Activated naive CD8-positive, alpha-beta T cell treated with anti-CD3 and anti-CD28 coated beads, Interleukin-2, amount 10 ng/mL, durations not matched to agents 7 days and 5 days (primary cell): Measurements from ENCODE around the gene KCNK7. TPM values are rescaled to one million over a fixed set of nuclear protein-coding genes. Genes with fewer than 3 reads are reported as not detected.

ENCODE experiments used
- ATAC-seq: fragments of 150-1000 bp; cut with Tn5 transposase; one replicate; pipeline ENCODE4 v1.10.0; 2021; ENCODE audit warnings: low read depth, moderate library complexity
- POLR2A ChIA-PET: fragments of 350-600 bp; sonication (Branson Sonifier 250); formaldehyde crosslinking; loops from one replicate; lab custom pipeline; 2021; ENCODE audit warnings: antibody characterized with exemption; lab: Charles Lee
- DNase-seq: peaks from one replicate; pipeline ENCODE4 v3.0.0; 2021
- H3K27ac Mint-ChIP-seq: one replicate; pipeline ENCODE4 v1.8.0; 2022; ENCODE audit warnings: mild to moderate bottlenecking, mixed read lengths
- H3K27me3 Mint-ChIP-seq: one replicate; pipeline ENCODE4 v1.8.0; 2022; ENCODE audit warnings: mild to moderate bottlenecking, moderate library complexity, mixed read lengths
- H3K36me3 Mint-ChIP-seq: one replicate; pipeline ENCODE4 v1.8.0; 2021; ENCODE audit warnings: mild to moderate bottlenecking, mixed read lengths
- H3K4me1 Mint-ChIP-seq: one replicate; pipeline ENCODE4 v1.8.0; 2021; ENCODE audit warnings: mixed read lengths
- H3K4me3 Mint-ChIP-seq: one replicate; pipeline ENCODE4 v1.8.0; 2022; ENCODE audit warnings: mild to moderate bottlenecking, moderate library complexity, mixed read lengths
- H3K9me3 Mint-ChIP-seq: one replicate; pipeline ENCODE4 v1.8.0; 2021; ENCODE audit warnings: mixed read lengths
- total RNA-seq, 2 experiments: library from RNA; stranded (reverse); gene quantifications; one replicate each; pipeline ENCODE4 v1.2.3, GENCODE V29; 2021

KCNK7 gene
- total RNA-seq, 2 experiments from 2014 or later, result 0.96 to 1.0 TPM

GRCh38 chr11:65586676-65587075 lies 8.9 kb downstream of the KCNK7 start:
- ATAC-seq (no peak), DNase-seq (no peak)
- no peaks in the 10 kb centered on the region for H3K27me3 Mint-ChIP-seq
- no peak overlapping the region for H3K4me3 Mint-ChIP-seq
- peaks cover 13% of the 10 kb centered on the region for H3K36me3 Mint-ChIP-seq
- no peaks in the 10 kb centered on the region for H3K9me3 Mint-ChIP-seq
- peak overlapping the region; percentile 49 for H3K27ac Mint-ChIP-seq
- POLR2A ChIA-PET, result interaction anchor here (0.7 to 8.3 kb wide), 5 partner anchors 10 to 101 kb away, joined by 3 to 107 read pairs (median 4); partner anchors contain the start of genes EHBP1L1, FAM89B and ZNRD2
- peaks cover 35% of the 10 kb centered on the region for H3K4me1 Mint-ChIP-seq

GRCh38 chr11:65586247-65586630 lies 9.4 kb downstream of the KCNK7 start:
- H3K36me3 Mint-ChIP-seq, result peaks cover 14% of the 10 kb centered on the region
- H3K4me1 Mint-ChIP-seq, result peaks cover 35% of the 10 kb centered on the region
- H3K27ac Mint-ChIP-seq, result peak overlapping the region; percentile 49
- POLR2A ChIA-PET, result interaction anchor here (0.9 to 8.3 kb wide), 3 partner anchors 9 to 46 kb away, joined by 3 to 107 read pairs (median 52); partner anchors contain the start of genes EHBP1L1, FAM89B and ZNRD2
- ATAC-seq (no peak), DNase-seq (no peak)
- no peak overlapping the region for H3K4me3 Mint-ChIP-seq
- H3K9me3 Mint-ChIP-seq, result no peaks in the 10 kb centered on the region
- H3K27me3 Mint-ChIP-seq, result no peaks in the 10 kb centered on the region

DNA sequence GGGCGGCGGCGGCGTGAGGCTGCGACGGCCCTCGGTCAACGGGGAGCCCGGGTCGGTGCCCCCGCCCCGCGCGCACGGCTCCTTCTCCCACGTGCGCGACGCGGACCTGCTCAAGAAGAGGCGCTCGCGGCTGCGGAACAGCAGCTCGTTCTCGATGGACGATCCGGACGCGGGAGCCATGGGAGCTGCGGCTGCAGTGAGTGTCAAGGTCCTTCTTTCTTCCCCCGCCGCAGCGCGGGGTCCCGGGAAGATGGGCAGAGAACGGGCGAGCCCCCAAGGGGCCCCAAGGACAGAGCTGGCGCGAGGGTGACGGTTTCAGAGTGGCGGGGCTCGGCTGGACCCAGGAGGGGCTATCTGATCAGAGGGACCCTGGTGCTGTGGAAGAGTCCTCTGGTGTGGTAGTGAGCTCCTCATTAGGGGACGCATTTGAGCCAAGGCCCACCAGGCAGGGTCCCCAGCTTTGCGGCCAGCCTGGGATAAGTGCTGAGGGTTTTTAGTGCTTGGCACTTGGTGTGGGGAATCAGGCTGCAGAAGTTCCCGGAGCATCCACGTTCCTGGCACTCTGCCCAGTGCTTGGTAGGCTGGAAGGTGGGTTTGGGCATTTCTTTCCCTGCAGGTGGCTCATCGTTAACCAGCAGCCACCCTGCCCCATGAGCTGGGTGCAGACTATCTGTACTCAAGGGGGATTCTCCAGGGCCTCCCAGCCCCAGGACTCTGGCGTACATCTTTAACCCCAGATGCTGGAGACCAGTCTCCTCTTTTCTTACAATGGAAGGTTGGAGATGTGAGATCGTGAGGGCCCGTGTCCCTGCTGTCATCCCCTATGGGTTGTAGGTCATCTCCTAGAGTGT lies 10.0 kb downstream of the KCNK7 start:
- peaks cover 15% of the 10 kb centered on the region for H3K36me3 Mint-ChIP-seq
- DNase-seq (no peak), ATAC-seq (no peak)
- no peaks in the 10 kb centered on the region for H3K27me3 Mint-ChIP-seq
- peak overlapping the region; percentile 37 for H3K27ac Mint-ChIP-seq
- no peaks in the 10 kb centered on the region for H3K9me3 Mint-ChIP-seq
- no peak overlapping the region for H3K4me3 Mint-ChIP-seq
- POLR2A ChIA-PET, result interaction anchor here (0.9 to 8.3 kb wide), 3 partner anchors 9 to 45 kb away, joined by 3 to 107 read pairs (median 52); partner anchors contain the start of genes EHBP1L1, FAM89B and ZNRD2
- peaks cover 36% of the 10 kb centered on the region for H3K4me1 Mint-ChIP-seq

- H3K4me3 Mint-ChIP-seq, result no peak overlapping the region
- no peaks in the 10 kb centered on the region for H3K9me3 Mint-ChIP-seq
- no peaks in the 10 kb centered on the region for H3K27me3 Mint-ChIP-seq
- no peak overlapping the region for H3K27ac Mint-ChIP-seq
- peaks cover 15% of the 10 kb centered on the region for H3K36me3 Mint-ChIP-seq
- no peak for ATAC-seq
- POLR2A ChIA-PET, result interaction anchor here (8.3 kb wide), 1 partner anchor 8 kb away, joined by 107 read pairs; the partner anchor contains the start of gene EHBP1L1
- peaks cover 36% of the 10 kb centered on the region for H3K4me1 Mint-ChIP-seq
- DNase-seq, result no peak
Measured at GRCh38 chr11:65584723-65585171, 10.9 kb downstream of the KCNK7 start.

DNA sequence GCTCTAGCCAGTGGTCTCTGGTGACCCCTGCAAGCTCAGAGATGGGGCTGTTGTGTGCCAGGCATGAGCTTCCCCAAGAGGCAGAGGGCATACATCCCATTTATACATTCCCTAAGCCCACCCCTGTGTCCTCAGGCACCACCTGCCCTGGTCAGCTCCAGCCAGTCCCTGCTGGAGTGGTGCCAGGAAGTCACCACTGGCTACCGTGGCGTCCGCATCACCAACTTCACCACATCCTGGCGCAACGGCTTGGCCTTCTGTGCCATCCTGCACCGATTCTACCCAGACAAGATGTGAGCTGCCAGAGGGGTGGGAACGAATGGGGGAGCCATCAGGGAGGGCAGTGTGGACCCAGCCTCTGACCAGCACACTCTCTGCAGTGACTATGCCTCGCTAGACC lies 11.5 kb downstream of the KCNK7 start:
- POLR2A ChIA-PET, result interaction anchor here (0.8 kb wide), 1 partner anchor 8 kb away, joined by 4 read pairs; the partner anchor contains the start of gene EHBP1L1
- Mint-ChIP-seq H3K9me3 (no peaks in the 10 kb centered on the region), H3K27me3 (no peaks in the 10 kb centered on the region), H3K4me1 (peaks cover 34% of the 10 kb centered on the region), H3K27ac (peak overlapping the region; percentile 51), H3K4me3 (no peak overlapping the region), H3K36me3 (peaks cover 15% of the 10 kb centered on the region)
- DNase-seq (no peak), ATAC-seq (no peak)

DNA sequence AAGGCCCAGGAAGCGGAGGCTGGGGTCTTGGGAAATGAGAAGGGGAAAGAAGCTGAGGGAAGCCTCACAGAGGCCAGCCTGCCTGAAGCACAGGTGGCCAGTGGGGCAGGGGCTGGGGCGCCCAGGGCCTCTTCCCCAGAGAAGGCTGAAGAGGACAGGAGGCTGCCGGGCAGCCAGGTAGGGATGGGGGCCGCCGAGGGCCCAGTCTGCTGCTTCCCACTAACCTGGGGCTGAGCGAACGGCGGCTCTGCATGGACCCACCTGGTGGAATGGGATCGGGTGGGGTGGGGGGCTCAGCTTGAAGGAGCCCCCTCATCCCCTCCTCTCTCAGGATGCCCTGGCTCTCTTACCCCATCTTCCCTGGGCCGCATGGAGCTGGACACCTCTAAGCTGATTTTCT lies 12.0 kb downstream of the KCNK7 start:
- POLR2A ChIA-PET, result interaction anchor here (0.8 kb wide), 1 partner anchor 8 kb away, joined by 4 read pairs; the partner anchor contains the start of gene EHBP1L1
- Mint-ChIP-seq H3K27ac (peak overlapping the region; percentile 24), H3K27me3 (no peaks in the 10 kb centered on the region), H3K4me1 (peaks cover 30% of the 10 kb centered on the region), H3K4me3 (no peak overlapping the region), H3K9me3 (no peaks in the 10 kb centered on the region), H3K36me3 (peaks cover 14% of the 10 kb centered on the region)
- DNase-seq (no peak), ATAC-seq (no peak)

GRCh38 chr11:65581928-65582327 lies 13.7 kb downstream of the KCNK7 start:
- Mint-ChIP-seq H3K4me3 (no peak overlapping the region), H3K27ac (peak overlapping the region; percentile 23), H3K27me3 (no peaks in the 10 kb centered on the region), H3K9me3 (no peaks in the 10 kb centered on the region), H3K36me3 (peaks cover 18% of the 10 kb centered on the region), H3K4me1 (peaks cover 26% of the 10 kb centered on the region)
- POLR2A ChIA-PET, result interaction anchor here (0.7 kb wide), 1 partner anchor 42 kb away, joined by 3 read pairs; no protein-coding TSS in a partner anchor
- DNase-seq (no peak), ATAC-seq (no peak)

- Mint-ChIP-seq H3K27me3 (no peaks in the 10 kb centered on the region), H3K9me3 (no peaks in the 10 kb centered on the region), H3K4me3 (no peak overlapping the region), H3K27ac (no peak overlapping the region), H3K4me1 (peaks cover 21% of the 10 kb centered on the region), H3K36me3 (peaks cover 16% of the 10 kb centered on the region)
- POLR2A ChIA-PET, result no interaction called here
- DNase-seq, result no peak
- ATAC-seq, result no peak
Measured at GRCh38 chr11:65580756-65581155, 14.8 kb downstream of the KCNK7 start.

- POLR2A ChIA-PET, result interaction anchor here (0.7 kb wide), 1 partner anchor 8 kb away, joined by 4 read pairs; no protein-coding TSS in a partner anchor
- Mint-ChIP-seq H3K9me3 (no peaks in the 10 kb centered on the region), H3K27ac (no peak overlapping the region), H3K27me3 (no peaks in the 10 kb centered on the region), H3K36me3 (peaks cover 16% of the 10 kb centered on the region), H3K4me1 (peaks cover 26% of the 10 kb centered on the region), H3K4me3 (no peak overlapping the region)
- ATAC-seq, result no peak
- DNase-seq, result no peak
Measured at GRCh38 chr11:65580031-65580692, 15.4 kb downstream of the KCNK7 start.

DNA sequence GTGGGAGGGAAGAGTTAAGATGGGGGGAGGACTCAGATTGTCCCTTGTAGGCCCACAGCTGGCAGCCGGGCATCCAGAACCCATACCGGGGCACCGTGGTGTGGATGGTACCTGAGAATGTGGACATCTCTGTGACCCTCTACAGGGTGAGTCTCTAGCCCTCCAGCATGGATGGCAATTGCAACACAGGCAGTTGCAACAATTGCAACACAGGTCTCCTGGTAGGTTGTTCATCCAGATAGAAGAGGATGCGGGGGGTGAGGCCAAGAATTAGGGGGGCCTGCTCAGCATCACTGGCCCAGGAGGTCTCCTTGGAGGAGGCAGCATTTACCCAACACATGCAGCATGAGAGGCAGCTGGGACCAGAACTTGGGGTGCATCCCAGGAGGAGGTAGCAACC lies 16.3 kb downstream of the KCNK7 start:
- ATAC-seq, result no peak
- Mint-ChIP-seq H3K27me3 (no peaks in the 10 kb centered on the region), H3K9me3 (no peaks in the 10 kb centered on the region), H3K27ac (no peak overlapping the region), H3K36me3 (peaks cover 15% of the 10 kb centered on the region), H3K4me1 (peaks cover 31% of the 10 kb centered on the region), H3K4me3 (no peak overlapping the region)
- DNase-seq, result no peak
- POLR2A ChIA-PET, result interaction anchor here (4.9 kb wide), 1 partner anchor 9 kb away, joined by 107 read pairs; no protein-coding TSS in a partner anchor

- POLR2A ChIA-PET, result interaction anchor here (4.9 kb wide), 1 partner anchor 10 kb away, joined by 107 read pairs; no protein-coding TSS in a partner anchor
- peaks cover 32% of the 10 kb centered on the region for H3K4me1 Mint-ChIP-seq
- ATAC-seq, result no peak
- no peak for DNase-seq
- H3K27ac Mint-ChIP-seq, result peak overlapping the region; percentile 57
- no peaks in the 10 kb centered on the region for H3K9me3 Mint-ChIP-seq
- H3K27me3 Mint-ChIP-seq, result no peaks in the 10 kb centered on the region
- H3K4me3 Mint-ChIP-seq, result peak overlapping the region; percentile 88
- H3K36me3 Mint-ChIP-seq, result peaks cover 14% of the 10 kb centered on the region
Measured at GRCh38 chr11:65578667-65579066, 16.9 kb downstream of the KCNK7 start.

DNA sequence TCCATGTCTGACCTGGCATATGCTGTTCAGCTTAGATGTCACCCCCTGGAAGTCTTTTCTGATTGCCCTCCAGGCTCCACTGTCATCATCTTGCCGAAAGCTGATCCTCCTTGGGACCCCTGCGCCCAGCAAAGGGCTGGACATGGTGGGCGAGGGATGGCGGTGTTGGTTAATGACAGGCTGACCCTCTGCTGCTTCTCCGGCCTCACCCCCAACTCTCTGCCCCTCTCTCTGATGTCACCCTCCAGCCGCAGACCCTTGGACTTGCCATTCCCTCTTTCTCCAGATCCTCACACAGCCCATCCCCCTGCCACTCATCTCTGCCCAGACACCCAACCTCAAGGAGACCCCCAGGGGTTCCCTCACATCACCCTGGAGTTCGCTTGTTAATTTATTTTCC lies 17.5 kb downstream of the KCNK7 start:
- Mint-ChIP-seq H3K36me3 (peaks cover 14% of the 10 kb centered on the region), H3K27me3 (no peaks in the 10 kb centered on the region), H3K4me3 (peak overlapping the region; percentile 88), H3K27ac (peak overlapping the region; percentile 57), H3K9me3 (no peaks in the 10 kb centered on the region), H3K4me1 (peaks cover 36% of the 10 kb centered on the region)
- ATAC-seq (no peak), DNase-seq (no peak)
- POLR2A ChIA-PET, result interaction anchor here (1.2 to 4.9 kb wide), 2 partner anchors 10 to 78 kb away, joined by 3 to 107 read pairs; no protein-coding TSS in a partner anchor

- H3K4me3 Mint-ChIP-seq, result peak overlapping the region; percentile 88
- ATAC-seq, result no peak
- POLR2A ChIA-PET, result interaction anchor here (0.9 to 4.9 kb wide), 5 partner anchors 11 to 78 kb away, joined by 3 to 107 read pairs (median 6); partner anchors contain the start of gene PCNX3
- DNase-seq, result no peak
- H3K27me3 Mint-ChIP-seq, result no peaks in the 10 kb centered on the region
- no peaks in the 10 kb centered on the region for H3K9me3 Mint-ChIP-seq
- H3K36me3 Mint-ChIP-seq, result peaks cover 14% of the 10 kb centered on the region
- H3K27ac Mint-ChIP-seq, result peak overlapping the region; percentile 57
- peaks cover 38% of the 10 kb centered on the region for H3K4me1 Mint-ChIP-seq
Measured at GRCh38 chr11:65577756-65578109, 17.9 kb downstream of the KCNK7 start.
